Epidermal melanocyte (primary cell): ENCODE data around the gene NRSN2.
"Not testable (repeated sequence)": the region's sequence is repeated elsewhere in the genome, so short reads cannot be mapped to it uniquely, and the experiment has no call there.

Experiments
- DNase-seq: peaks from one replicate; pipeline ENCODE4 v3.0.0; 2011; ENCODE audit warnings: low spot score; ENCODE audit not compliant: insufficient read length

Gene NRSN2

DNA sequence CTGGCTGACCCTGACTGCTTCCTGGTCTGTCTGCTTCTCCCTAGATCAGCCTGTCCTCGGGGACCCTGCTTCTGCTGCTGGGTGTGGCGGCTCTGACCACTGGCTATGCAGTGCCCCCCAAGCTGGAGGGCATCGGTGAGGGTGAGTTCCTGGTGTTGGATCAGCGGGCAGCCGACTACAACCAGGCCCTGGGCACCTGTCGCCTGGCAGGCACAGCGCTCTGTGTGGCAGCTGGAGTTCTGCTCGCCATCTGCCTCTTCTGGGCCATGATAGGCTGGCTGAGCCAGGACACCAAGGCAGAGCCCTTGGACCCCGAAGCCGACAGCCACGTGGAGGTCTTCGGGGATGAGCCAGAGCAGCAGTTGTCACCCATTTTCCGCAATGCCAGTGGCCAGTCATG is 6.3 kb downstream of the NRSN2 start:
- DNase-seq = no peak

DNA sequence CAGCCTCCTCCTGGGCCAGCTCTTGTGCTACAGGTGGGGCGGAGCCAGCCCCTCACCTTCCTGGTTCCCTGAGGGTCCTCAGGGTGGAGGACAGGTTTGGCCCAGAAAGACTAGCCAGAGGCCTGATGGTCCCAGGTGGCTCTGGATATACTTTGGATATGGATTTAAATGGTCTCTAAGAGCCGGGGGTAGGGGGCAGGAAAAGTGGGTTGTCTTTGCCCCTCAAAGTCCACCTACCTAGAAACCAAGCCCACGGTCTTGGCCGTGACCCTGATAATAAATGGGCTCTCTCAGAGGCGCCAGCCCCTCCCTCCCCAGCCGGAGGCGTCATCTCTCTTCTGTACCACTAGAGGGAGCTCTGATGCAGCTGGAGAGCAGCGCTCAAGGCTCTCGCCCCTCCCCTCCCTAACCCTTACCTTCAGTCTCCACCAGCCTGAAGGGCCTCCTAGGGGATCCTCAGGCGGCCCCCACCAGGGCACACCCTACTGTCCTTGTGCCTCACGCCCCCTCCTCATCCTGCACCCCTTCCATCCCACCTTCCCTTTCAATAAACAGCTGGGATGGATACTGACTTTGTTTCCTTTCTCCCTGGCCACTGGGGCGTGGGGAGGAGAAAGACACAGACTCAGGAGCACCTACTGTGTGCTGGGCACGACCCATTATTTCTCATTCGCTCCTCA is 7.5 kb downstream of the NRSN2 start:
- peak; percentile 74 for DNase-seq

DNA sequence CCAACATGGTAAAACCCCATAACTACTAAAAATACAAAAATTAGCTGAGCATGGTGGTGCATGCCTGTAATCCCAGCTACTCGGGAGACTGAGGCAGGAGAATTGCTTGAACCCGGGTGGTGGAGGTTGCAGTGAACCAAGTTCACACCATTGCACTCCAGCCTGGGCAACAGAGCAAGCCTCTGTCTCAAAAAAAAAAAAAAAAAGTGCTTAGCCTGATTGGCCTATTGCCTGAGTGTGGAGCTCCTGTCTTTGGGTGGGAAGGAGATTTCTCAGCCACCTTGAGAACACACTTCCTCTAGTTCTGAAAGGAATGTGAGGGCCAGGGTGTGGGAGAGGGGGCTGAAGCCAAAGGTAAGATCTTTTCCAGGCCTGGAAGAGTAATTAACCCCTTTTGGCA is 9.2 kb downstream of the NRSN2 start:
- DNase-seq = not testable (repeated sequence)

DNA sequence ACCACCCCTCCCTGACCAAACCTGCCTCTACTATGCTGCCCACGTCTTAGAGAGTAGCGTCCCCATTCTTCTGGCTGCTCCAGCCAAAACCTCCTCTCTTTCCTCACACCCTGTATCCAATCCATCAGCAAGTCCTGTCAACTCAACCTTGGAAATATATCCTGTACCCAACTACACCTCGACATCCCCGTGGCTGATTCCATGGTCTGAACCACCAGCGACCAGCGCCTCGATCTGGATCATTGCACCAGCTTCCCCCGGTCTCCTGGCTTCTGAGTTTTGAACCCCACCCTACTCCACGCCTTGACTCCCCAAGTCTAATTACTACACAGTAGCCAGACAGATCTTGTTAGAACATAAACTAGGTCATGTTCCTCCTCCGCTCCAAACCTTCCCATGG is 9.8 kb downstream of the NRSN2 start:
- no peak for DNase-seq

DNA sequence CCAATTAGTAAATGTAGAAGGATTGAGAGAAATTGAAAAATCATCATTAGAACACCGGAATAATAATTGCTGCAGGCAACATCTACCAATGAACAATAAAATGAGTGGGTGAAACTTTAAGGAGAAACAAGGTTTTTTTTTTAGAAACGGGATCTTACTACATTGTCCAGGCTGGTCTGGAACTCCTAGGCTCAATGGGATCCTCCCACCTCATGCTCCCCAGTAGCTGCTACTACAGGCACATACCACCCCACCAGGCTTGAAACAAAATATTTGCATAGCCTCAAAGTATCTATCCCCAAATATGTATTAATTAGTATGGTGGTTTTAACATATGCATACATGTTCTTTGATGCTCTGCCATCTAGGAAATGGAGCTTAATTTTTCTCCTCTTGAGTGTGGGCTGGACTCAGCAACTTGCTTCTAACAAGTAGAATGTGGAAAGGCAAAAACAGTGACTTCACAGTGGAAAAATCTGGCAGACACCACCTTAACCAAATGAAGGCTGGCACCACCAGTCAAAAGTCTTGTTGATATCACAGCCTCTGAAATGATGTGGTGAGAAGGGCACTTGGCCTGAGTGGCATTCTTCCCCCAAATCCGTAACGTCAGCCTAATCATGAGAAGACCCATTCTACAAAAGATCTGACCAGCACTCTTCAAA is 12.1 kb downstream of the NRSN2 start:
- DNase-seq = no peak

DNA sequence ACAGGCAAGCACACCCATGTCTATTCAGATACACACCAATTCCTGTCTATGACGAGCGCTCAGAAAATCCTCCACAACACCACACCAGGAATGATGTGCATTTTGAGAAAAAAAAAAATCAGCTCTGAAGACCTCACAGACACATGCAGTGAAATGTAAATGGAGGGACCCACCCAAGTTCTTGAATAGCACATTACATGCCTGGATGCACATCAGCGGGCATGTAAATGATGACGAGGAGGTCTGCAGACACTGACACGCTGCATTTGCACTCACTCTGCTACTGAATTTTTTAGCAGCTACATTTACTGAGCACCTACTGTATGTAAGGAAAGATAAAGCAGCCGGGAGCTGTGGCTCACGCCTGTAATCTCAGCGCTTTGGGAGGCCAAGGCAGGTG is 14.7 kb downstream of the NRSN2 start:
- no peak for DNase-seq

DNA sequence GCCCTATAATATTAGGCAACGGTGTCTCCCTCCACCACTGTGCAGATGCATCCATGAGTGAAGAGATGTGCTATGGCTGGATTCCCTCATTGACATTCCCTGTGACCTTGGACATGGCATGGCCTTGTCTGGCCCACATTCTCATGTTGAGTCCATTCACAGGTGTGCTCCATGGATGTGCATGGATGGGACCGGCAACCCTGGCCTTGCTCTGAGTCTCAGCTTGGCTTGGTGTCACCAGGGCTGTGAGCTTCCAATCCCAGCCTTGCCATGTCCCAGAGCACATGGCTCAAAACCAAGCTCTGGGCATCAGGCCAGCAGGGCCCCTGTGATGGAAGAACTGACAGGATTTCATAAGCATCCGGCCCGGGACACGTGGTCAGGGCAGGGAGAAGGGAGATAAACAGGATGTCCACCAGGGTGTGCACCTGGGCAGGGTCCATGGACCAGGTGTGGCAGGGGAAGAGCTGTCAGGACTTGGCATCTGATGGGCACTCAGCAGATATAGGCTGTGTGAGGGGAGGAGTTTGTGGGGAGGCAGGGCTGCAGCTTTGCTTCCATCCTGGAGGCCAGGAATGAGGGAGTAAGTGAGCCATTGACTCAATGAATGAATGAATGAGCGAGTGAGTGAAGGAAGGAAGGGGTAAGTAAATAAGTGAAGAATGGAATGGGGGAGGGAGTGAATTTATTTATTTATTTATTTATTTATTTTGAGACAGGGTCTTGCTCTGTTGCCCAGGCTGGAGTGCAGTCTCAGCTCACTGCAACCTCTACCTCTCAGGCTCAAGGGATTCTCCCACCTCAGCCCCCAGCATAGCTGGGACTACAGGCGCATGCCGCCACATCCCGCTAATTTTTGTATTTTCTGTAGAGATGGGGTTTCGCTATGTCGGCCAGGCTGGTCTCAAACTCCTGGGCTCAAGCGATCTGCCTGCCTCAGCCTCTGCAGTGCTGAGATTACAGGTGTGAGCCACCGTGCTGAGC is 15.7 kb downstream of the NRSN2 start:
- peak; percentile 37 for DNase-seq

DNA sequence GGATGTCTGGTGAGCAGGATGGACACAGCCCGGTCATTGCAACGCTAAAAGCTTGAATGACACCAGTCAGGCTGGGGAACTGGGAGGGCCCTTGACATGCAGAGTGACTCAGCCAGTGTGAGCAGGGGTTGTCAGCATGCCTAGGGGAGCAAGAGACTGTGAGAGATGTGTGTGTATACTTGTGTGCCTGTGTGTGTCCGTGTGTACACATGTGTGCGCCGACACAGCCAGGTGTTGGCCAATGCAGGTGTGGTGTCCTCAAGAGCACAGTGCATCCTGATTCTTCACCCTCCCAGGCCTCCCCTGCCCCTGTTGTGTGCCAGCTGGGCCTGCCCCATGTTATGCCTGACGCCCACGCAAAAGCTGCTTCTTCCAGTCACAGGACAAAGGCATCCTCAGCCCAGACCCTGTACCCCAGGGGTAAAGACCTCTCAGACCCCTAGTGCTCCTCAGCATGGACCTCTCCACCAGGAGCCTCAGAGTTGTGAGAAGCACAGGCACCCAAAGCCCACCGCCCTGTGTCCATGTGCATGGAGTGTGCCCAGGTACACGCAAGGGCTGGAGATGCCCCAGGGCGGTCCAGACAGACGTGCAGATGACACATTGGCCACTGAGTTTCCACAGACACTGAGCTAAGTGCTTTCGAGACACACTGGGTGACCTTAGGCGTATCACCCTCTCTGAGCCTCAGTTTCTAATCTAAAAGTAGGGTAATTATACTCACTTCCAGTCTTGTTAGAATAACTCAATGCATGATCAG is 16.6 kb downstream of the NRSN2 start:
- no peak for DNase-seq

DNA sequence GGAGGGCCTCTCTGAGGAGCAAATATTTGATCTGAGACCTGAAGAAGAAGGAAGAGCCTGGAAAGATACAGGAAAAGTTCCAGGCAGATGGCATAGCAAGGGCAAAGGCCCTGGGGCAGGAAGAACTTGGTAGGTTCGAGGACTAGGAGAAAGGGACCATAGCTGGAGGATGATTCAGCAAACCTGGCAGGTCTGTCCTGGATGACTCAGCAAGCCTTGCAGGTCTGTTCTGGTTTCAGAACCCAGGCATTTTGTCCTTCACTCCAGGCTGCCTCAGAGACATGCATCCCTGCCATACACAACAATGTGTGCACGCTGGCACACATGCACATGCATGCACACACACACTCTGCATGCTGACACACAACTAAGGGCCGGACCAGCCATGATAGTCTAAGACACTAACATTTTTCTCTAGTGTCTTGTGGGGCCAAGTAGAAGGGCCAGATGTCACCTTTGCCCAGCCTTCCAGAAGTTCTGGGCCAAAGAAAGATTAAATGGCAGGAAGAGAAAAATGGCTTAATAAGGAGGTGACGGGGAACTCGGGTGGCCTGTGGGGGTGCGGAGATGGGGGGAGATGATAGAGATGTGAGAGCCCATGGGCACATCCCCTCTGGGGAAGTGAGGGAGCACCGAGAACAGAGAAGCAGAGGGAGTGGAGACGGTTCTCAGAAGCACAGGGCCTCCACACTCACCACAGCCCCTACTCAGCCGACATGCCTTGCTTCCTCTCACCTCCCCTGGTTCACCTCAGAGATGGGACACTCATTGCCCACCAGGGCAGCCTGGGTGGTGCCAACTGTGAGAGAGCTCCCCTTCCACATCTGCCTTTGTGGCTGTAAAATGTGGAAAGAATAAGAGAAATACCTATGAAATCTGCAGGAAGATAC is 18.2 kb downstream of the NRSN2 start:
- DNase-seq = no peak

DNA sequence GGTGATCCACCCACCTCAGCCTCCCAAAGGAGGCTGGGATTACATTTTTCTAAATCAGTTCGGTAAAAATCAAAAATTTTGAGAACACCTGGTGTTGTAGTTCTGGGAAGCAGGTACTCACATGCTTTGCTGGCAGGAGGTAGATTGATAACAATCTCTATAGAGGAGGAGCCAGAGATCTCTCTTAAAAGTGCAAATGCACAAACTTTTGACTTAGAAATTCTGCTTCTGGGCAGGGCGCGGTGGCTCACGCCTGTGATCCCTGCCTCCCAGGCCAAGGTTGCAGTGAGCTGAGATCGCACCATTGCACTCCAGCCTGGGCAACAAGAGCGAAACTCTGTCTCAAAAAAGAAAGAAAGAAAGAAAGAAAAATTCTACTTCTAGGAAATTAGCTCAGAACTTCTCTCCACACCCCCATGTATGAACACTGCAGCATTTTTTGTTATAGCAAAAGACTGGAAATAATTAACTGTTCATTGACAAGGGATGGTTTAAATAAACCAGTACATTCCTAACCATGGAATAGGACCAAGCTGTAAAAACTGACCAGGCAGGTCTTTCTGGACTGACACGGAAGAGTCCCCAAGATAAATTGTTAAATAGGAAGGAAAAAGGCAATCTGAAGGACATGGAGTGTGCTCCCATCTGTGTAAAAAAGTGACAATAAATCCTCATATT is 19.3 kb downstream of the NRSN2 start:
- no peak for DNase-seq

DNA sequence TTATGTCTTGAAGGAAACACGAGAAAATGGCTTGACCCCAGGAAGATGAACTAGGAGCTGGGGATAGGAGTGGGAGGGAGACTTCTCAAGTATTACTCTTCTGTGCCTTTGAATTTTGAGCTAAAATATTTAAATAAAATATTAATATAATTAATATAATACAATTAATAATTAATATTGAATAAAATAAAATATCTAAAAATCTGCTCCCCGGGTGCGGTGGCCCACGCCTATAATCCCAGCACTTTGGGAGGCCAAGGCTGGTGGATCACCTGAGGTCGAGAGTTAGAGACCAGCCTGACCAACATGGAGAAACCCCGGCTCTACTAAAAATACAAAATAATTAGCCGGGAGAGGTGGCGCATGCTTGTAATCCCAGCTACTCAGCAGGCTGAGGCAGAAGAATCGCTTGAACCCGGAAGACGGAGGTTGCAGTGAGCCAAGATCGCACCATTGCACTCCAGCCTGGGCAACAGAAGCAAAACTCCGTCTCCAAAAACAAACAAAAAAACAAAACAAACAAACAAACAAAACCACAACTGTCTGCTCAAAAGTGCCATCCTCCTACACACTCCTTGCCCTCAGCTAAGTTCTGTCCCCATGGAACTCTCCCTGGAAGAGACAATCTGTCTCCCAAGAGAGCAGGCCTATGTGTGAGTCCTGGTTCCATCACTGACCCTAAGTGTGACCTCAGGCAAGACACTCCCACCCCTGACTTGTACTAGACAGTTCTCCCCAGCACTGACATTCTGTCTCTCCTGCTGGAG is 20.0 kb downstream of the NRSN2 start:
- DNase-seq = no peak

DNA sequence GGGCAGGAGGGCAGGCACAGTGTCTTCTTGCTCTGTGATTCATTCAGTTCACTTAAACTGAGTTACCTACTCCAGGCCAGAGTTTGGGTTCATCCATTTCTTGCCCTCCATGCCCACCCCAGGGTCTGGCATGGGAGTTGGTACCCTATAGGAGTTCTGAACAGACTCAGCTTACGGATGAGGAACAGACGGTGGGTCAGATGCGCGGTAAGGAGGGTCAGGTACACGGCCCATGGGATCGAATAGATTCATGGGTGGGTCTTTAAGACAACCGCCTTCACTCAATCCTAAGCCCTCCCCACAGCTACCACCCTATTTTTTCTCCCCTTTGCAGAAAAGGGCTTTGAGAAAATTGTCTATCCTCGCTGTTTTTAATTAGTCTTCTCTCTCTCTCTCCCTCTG is 20.6 kb downstream of the NRSN2 start:
- no peak for DNase-seq

DNA sequence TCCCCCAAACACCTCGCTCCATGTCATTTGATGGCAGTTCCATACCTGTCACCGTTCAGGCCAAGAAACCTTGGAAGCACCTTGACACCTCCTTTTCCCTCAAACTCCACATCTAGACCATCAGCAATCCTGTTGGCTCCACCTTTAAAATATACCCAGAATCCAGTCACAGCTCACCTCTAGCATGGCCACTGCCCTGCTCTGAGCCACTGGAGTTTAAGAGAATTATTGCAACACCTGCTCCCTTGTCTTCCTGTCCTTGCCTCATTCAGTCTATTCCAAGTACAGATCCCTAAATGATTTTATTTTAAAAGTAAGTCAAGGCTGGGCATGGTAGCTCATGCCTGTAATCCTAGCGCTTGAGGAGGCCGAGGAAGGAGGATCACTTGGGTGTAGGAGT is 22.0 kb downstream of the NRSN2 start:
- DNase-seq = no peak

DNA sequence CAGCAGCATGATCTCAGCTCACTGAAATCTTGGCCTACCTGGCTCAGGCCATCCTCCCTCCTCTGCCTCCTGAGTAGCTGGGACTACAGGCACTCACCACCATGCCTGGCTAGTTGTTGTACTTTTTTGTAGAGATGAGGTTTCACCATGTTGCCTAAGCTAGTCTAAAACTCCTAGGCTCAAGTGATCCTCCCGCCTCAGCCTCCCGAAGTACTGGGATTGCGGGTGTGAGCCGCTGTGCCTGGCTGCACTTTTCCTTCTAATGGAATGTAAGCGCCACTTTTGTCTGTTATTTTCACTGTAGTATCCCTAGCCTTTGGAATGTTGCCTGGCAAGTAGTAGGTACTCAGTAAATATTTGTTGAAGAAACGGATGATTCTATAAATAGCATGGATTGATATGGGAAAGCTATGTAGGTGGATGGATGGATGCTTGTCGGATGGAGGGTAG is 23.3 kb downstream of the NRSN2 start:
- no peak for DNase-seq

DNA sequence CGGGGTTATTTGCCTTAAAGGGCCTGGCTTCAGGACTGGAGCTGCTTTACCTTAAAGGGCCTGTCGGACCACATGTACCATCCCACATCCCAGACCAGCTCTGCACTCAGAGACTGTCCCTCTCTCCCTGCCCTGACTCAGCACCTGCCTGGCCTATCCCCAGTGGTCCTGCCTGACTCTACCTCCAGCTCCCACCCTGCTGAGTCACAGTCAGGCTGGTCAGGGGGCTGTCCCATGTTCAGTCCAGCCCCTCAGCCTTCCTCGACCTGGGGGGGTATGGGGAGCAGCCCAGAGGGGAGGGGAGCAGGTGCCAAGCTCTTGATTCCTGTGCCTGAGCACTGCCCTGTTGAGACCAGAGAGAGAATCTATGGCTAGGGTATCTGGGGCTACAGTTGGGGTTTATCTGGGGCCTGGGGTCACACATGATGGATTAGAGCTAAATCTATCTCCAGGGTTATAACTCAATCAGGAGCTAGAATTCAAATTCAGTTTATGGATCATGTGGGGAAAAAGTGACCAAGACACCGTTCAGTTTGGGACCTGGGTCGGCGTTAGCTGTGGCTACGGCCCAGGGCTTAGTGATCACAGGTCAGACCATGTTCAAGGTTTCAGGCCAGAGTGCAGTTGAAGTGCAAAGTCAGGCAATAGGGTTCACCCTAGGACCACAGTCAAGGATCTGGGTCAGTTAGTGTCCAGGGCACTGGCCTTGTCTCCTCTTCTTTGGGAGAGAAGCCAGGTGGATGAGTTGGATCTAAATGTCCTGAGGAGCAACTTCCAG is 24.3 kb downstream of the NRSN2 start:
- DNase-seq = no peak

DNA sequence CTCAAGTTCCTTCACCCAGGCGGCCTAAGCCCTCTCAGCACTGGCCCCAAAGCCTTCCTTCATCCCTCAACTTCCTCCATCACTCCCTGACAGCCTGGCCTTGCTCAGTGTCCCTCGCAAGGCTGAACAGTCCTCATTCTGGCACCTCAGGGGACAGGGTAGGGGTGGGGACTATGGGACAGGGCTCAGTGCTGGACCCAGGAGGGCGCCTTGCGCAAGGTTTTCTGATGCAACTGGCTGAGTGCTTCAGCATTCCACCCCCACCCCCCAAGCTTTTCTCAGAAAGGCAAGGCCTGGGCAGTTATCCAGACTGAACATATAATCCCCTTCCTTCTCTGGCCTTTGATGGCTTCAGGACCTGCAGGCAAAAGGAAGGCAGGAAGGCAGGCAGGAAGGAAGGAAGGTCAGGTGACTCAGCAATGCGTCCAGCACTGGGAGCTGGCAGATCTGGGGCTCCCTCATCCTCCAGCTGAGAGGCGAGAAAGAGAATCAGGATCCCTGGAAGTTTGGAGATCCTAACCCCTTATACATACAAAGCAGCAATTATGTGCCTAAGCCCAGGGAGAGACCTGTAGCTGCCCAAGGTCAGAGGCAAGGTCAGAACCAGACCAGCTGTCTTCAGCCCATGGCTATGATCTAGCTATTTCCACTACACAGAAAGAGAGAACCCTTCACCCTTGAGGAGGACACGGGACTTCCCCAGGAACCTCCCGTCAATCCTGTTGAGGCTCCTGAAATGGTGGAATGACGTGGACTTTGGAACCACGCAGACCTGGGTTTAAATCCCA is 25.0 kb downstream of the NRSN2 start:
- peak; percentile 49 for DNase-seq

DNA sequence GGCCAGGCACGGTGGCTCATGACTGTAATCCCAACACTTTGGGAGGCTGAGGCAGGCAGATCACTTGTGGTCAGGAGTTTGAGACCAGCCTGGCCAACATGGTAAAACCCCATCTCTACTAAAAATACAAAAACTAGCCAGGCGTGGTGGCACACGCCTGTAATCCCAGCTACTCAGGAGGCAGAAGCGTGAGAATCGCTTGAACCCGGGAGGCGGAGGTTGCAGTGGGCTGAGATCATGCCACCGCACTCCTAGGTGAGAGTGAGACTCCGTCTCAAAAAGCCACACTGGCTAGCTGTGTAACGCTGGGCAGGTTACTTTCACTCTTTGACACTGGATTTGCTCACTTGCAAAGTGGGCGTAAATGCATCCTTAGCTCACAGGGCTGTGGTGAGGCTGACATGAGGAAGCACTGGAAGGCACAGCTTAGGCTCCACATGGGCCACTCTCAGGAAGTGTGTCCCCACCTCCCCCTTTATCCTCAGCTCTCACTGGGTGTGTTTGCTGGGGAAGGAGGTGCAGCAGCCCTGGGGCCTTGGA is 25.7 kb downstream of the NRSN2 start:
- not testable (repeated sequence) for DNase-seq
